Kasumi-1 (cell line): Measurements from ENCODE around the gene METTL2A.
"Not testable (repeated sequence)": the region's sequence is repeated elsewhere in the genome, so short reads cannot be mapped to it uniquely, and the experiment has no call there.

ENCODE experiments used
- DNase-seq, 2 experiments: peaks; one replicate each; lab custom pipeline; 2025; lab: John Stamatoyannopoulos, UW

METTL2A gene

DNA sequence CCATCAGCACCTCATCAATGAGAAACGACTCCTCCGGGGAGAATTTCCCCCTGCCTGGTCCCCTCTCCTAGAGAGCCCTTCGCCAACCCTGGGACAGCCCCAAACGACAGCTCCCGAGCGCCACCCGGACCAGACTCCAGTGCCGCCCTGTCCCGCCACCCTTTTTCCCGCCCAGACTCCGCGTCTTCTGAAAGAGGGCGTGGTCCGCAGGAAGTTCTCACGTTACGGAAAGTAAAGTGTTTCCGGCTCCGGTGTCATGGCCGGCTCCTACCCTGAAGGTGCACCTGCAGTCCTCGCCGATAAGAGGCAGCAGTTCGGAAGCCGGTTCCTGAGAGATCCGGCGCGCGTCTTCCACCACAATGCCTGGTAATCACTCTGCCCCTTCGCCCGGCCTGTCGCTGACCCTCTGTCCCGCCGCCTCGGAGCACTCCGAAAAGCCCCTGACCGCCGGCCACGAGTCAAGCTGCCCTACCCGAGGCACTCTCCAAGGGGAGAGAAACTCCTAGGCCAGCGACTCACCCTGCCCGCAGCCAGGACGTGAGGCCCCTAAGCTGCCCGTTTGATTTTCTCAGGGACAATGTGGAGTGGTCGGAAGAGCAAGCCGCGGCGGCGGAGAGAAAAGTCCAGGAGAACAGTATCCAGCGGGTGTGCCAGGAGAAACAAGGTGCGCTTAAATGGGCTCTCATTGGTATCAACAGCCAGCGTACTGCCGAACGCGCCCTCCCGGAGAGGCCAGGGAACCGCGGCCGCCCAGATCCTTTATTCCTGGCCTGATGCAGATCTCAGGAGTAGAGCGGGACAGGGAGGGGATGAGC, at the start of gene METTL2A:
Gene METTL2A, plus strand, starts transcription at position 251 of the 815 bp plus-strand sequence. Its CDS starts 6 bp downstream, at position 257.
- peak; percentile 97 for DNase-seq

DNA sequence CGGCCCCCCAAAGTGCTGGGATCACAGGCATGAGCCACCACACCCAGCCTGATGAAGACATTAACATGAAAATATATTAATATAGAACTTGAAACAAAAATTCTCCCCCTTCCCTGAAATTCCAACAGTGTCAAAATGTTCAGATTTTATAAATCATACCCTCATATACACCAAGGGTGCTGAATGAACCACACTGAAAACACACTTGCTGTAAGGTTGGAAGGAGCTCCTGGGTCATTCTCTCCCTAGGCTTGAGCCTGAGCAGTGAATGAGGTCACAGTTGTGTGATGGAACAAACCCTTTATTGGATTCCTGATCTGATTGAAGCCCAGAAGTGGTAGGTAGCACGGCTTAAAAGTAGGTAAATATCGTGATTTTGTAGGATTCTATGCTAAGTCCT, 43.4 kb upstream of the METTL2A start, which contains the start of gene EFCAB3:
Gene EFCAB3, plus strand, starts transcription at position 301 of the 400 bp plus-strand sequence. CDS start 2,427 bp downstream, outside the sequence.
- no peak for DNase-seq

DNA sequence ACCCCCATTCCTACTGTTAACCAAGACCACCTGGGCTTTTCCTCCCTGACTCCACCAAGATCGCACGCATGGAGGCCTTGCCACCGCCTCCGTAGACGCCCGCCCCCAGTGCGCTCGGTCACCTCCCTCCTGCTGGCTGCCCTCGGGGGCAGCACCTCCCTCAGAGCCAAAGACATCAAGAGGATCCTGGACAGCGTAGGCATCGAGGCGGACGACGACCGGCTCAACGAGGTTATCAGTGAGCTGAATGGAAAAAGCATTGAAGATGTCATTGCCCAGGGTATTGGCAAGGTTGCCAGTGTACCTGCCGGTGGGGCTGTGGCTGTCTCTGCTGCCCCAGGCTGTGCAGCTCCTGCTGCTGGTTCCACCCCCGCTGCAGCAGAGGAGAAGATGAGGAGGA, 42.1 kb upstream of the METTL2A start:
- DNase-seq = no peak

GRCh38 chr17:62388856-62389255, 34.8 kb upstream of the METTL2A start:
- peak in 1 of 2 experiments; percentile 43 for DNase-seq

- no peak for DNase-seq
Measured at GRCh38 chr17:62392908-62393307, 30.8 kb upstream of the METTL2A start.

DNA sequence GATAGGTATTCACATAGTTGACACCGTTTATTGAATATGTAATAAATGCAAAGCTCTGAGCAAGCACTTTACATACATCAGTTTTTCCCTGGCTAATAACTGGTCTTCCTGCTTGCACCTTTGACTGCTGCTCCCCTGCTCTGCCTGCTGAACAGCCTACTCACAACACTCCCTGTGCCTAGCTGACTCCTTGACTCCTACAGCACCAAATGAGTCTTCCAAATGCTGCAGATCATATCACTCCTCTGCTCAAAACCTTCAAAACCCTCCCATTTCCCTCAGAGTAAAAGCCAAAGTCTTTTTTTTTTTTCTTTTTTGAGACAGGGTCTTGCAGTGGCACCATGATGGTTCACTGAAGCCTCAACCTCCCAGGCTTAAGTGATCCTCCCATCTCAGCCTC, 24.8 kb upstream of the METTL2A start:
- DNase-seq = no peak

DNA sequence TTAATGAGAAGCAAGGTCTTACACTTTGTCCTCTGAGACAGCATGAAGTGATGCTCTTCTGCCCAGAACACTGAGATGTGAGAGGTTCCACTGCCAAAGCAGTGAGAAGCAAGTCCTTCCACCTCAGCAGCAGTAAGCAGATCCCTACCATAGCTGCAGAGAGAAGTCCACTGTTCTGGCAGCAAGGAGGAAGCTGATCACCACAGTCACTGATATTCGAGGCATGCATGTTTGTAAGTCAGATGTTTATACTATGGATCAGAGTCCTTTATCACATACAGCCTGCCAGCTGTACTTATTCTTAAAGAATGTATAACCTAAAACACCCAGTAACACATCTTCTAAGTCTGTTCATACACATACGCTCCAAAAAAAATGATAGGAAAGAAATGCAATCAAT, 18.2 kb upstream of the METTL2A start:
- DNase-seq = no peak

GRCh38 chr17:62413090-62413489, 10.6 kb upstream of the METTL2A start:
- not testable (repeated sequence) for DNase-seq

GRCh38 chr17:62426214-62426613, 2.5 kb downstream of the METTL2A start:
- DNase-seq = not testable (repeated sequence)

GRCh38 chr17:62435251-62435650, 11.6 kb downstream of the METTL2A start:
- DNase-seq = not testable (repeated sequence)

- DNase-seq = not testable (repeated sequence)
Measured at GRCh38 chr17:62441181-62441580, 17.5 kb downstream of the METTL2A start.

- no peak for DNase-seq
Measured at GRCh38 chr17:62444063-62444462, 20.4 kb downstream of the METTL2A start.

DNA sequence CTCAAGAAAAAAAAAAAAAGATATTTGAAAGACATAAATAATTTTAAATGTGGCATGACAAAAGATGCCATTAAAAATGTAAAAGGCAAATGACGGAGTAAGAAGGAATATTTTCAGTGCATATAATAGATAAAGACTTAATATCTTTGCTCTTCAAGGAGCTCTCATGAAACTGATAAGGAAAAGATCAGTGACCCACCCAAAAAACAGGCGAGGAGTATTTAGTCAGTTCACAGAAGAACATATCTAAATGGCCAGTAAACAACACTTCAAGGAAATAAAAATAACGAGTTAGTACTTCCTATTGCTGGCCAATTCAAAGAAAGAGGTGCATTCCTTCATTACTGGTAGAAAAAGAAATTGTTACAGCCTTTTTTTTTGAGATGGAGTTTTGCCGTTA, 22.1 kb downstream of the METTL2A start:
- DNase-seq = not testable (repeated sequence)

GRCh38 chr17:62452195-62452594, 28.5 kb downstream of the METTL2A start:
- DNase-seq = not testable (repeated sequence)

DNA sequence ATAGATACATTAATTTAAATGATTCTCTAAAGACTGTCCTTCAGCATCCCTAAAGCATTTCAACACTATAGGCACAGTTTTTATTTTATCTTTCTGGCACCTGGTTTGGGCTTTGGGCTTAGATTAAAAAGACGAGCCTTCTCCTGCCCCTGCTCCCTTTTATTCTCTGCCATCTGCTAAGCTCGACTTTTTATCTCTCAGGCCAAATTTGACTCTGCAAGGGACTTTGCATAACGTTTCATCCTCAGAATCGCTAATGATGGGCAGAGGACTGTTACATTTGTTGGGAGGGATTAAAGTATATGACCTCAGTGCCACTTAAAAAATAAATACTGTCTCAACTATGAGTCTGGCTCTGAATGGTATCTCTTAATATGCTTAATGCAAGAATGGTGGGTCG, 29.3 kb downstream of the METTL2A start:
- DNase-seq = not testable (repeated sequence)

GRCh38 chr17:62453656-62454055, 30.0 kb downstream of the METTL2A start:
- not testable (repeated sequence) for DNase-seq

GRCh38 chr17:62454111-62454510, 30.4 kb downstream of the METTL2A start:
- DNase-seq = not testable (repeated sequence)

DNA sequence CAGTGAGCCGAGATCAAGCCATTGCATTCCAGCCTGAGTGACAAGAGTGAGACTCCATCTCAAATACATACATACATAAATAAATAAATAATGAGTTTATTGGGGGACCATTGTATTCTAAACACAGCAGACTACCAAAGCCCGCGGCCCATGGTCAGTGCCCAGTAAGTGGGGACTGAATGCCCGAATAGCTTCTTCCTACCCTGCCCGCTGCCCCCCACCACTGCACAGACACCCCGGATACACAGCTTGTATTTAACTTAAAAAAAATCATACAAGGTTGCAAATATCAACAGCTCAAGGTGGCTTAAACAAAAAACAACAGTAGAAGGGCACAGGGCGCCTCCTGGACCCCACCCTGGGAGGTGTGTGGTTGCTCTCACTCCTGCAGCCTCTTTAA, 32.3 kb downstream of the METTL2A start:
- no peak for DNase-seq

GRCh38 chr17:62458483-62458882, 34.8 kb downstream of the METTL2A start:
- not testable (repeated sequence) for DNase-seq

GRCh38 chr17:62464422-62464821, 40.7 kb downstream of the METTL2A start:
- DNase-seq = not testable (repeated sequence)

DNA sequence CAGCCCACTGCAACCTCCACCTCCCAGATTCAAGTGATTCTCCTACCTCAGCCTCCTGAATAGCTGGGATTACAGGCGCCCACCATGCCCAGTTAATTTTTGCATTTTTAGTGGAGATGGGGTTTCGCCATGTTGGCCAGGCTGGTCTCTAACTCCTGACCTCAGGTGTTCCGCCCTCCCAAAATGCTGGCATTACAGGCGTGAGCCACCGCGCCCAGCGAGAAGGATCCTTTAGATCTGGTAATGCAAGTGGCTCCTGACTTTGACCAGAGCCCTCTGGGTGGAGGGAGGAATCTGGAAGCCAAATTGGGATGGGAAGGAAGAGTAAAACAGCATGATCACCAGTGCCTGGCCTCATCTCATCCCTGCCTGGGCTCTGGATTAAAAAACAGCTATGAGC, 41.6 kb downstream of the METTL2A start:
- not testable (repeated sequence) for DNase-seq

GRCh38 chr17:62470666-62471379, 47.1 kb downstream of the METTL2A start:
- peak; percentile 57 to 66 for DNase-seq

- not testable (repeated sequence) for DNase-seq
Measured at GRCh38 chr17:62471380-62471880, 47.7 kb downstream of the METTL2A start.
